Mesenchymal stem cell (in vitro differentiated cells and primary cell): Measurements from ENCODE around the gene FAM110A.
"Not testable (repeated sequence)": the region's sequence is repeated elsewhere in the genome, so short reads cannot be mapped to it uniquely, and the experiment has no call there.

Experiments used
- DNase-seq: peaks from one replicate; pipeline ENCODE4 v3.0.0-alpha.2; 2013
- H2AFZ ChIP-seq: one replicate; pipeline ENCODE4 v1.6.1; 2013; ENCODE audit warnings: low read depth, mild to moderate bottlenecking, control low read depth, inconsistent platforms, low read length, moderate library complexity
- H2AK5ac ChIP-seq: 2 replicates; pipeline ENCODE4 v1.6.1; 2013; ENCODE audit warnings: low read length, moderate library complexity, mild to moderate bottlenecking, inconsistent platforms; ENCODE audit not compliant: severe bottlenecking
- H2BK120ac ChIP-seq: one replicate; pipeline ENCODE4 v1.6.1; 2013; ENCODE audit warnings: low read depth, mild to moderate bottlenecking, inconsistent platforms, low read length, moderate library complexity
- H2BK12ac ChIP-seq, 2 experiments: one replicate each; pipeline ENCODE4 v1.6.1; 2013; ENCODE audit warnings: inconsistent platforms in 2 of 2, low read length in 2 of 2, mild to moderate bottlenecking in 2 of 2, moderate library complexity in 2 of 2, control low read depth in 1 of 2
- H2BK15ac ChIP-seq: one replicate; pipeline ENCODE4 v1.6.1; 2013; ENCODE audit warnings: mild to moderate bottlenecking, low read depth, inconsistent platforms; ENCODE audit not compliant: poor library complexity, severe bottlenecking
- H2BK5ac ChIP-seq: 2 replicates; pipeline ENCODE4 v1.6.1; 2013; ENCODE audit warnings: low read depth, mild to moderate bottlenecking, low read length, control low read depth, inconsistent platforms; ENCODE audit not compliant: poor library complexity, severe bottlenecking
- H3K14ac ChIP-seq, 2 experiments: one replicate each; pipeline ENCODE4 v1.6.1; 2013; ENCODE audit warnings: inconsistent platforms in 2 of 2, low read length in 2 of 2, control low read depth in 1 of 2, mild to moderate bottlenecking in 1 of 2, moderate library complexity in 1 of 2
- H3K18ac ChIP-seq, 2 experiments: one replicate each; pipeline ENCODE4 v1.6.1; 2013; ENCODE audit warnings: inconsistent platforms in 2 of 2, low read length in 2 of 2, control low read depth in 1 of 2, low read depth in 1 of 2, mild to moderate bottlenecking in 1 of 2
- H3K23ac ChIP-seq, 2 experiments: one replicate each; pipeline ENCODE4 v1.6.1; 2013; ENCODE audit warnings: inconsistent platforms in 2 of 2, low read length in 2 of 2, mild to moderate bottlenecking in 2 of 2, moderate library complexity in 2 of 2, control low read depth in 1 of 2
- H3K27ac ChIP-seq: 2 replicates; pipeline ENCODE4 v1.5.1; 2013; ENCODE audit warnings: mild to moderate bottlenecking, moderate library complexity, low read length, control low read depth, inconsistent platforms; ENCODE audit not compliant: poor library complexity, severe bottlenecking
- H3K27me3 ChIP-seq, 2 experiments: 2 replicates each; pipeline versions ENCODE4 v1.6.1 to v1.7.0; 2013; ENCODE audit warnings: low read length in 2 of 2, mild to moderate bottlenecking in 2 of 2, moderate library complexity in 2 of 2, control low read depth in 1 of 2, inconsistent platforms in 1 of 2; ENCODE audit not compliant: control insufficient read depth in 1 of 2, insufficient read depth in 1 of 2
- H3K36me3 ChIP-seq, 2 experiments: 2 replicates each; pipeline versions ENCODE4 v1.6.1 to v1.7.0; 2013; ENCODE audit warnings: low read length in 2 of 2, control low read depth in 1 of 2, inconsistent platforms in 1 of 2, low read depth in 1 of 2, mild to moderate bottlenecking in 1 of 2; ENCODE audit not compliant: insufficient read depth in 2 of 2, control insufficient read depth in 1 of 2
- H3K4ac ChIP-seq, 2 experiments: one replicate each; pipeline ENCODE4 v1.6.1; 2013; ENCODE audit warnings: inconsistent platforms in 2 of 2, low read length in 2 of 2, mild to moderate bottlenecking in 2 of 2, moderate library complexity in 2 of 2, control low read depth in 1 of 2, low read depth in 1 of 2
- H3K4me1 ChIP-seq: 2 replicates; pipeline ENCODE4 v1.6.1; 2013; ENCODE audit warnings: low read depth, low read length, control low read depth; ENCODE audit not compliant: control insufficient read depth, insufficient read depth
- H3K4me2 ChIP-seq: 2 replicates; pipeline ENCODE4 v1.6.1; 2013; ENCODE audit warnings: low read length, mild to moderate bottlenecking, inconsistent platforms; ENCODE audit not compliant: poor library complexity, severe bottlenecking
- H3K4me3 ChIP-seq, 2 experiments: 2 replicates each; pipeline versions ENCODE4 v1.5.1 to v1.7.0; 2013; ENCODE audit warnings: low read length in 2 of 2, mild to moderate bottlenecking in 2 of 2, control low read depth in 1 of 2, low read depth in 1 of 2; ENCODE audit not compliant: insufficient read depth in 1 of 2
- H3K79me1 ChIP-seq: replicated peaks from 2 replicates; pipeline ENCODE4 v1.6.1; 2013; ENCODE audit warnings: mild to moderate bottlenecking, control low read depth, low read length, inconsistent platforms; ENCODE audit not compliant: poor library complexity, severe bottlenecking
- H3K9ac ChIP-seq: 2 replicates; pipeline ENCODE4 v1.7.0; 2013; ENCODE audit warnings: mild to moderate bottlenecking, low read length, moderate library complexity
- H3K9me3 ChIP-seq: 2 replicates; pipeline ENCODE4 v1.7.0; 2013; ENCODE audit warnings: mild to moderate bottlenecking, low read length; ENCODE audit not compliant: control insufficient read depth
- H4K8ac ChIP-seq: one replicate; pipeline ENCODE4 v1.6.1; 2013; ENCODE audit warnings: inconsistent platforms, mild to moderate bottlenecking, low read length, moderate library complexity
- H4K91ac ChIP-seq: one replicate; pipeline ENCODE4 v1.6.1; 2013; ENCODE audit warnings: mild to moderate bottlenecking, low read length, inconsistent platforms
- WGBS: methylation state at CpG from one replicate; pipeline ENCODE4 v1.1.7; 2013; ENCODE audit warnings: mixed read lengths; 5-methylcytosine and 5-hydroxymethylcytosine counted together

The FAM110A gene

DNA sequence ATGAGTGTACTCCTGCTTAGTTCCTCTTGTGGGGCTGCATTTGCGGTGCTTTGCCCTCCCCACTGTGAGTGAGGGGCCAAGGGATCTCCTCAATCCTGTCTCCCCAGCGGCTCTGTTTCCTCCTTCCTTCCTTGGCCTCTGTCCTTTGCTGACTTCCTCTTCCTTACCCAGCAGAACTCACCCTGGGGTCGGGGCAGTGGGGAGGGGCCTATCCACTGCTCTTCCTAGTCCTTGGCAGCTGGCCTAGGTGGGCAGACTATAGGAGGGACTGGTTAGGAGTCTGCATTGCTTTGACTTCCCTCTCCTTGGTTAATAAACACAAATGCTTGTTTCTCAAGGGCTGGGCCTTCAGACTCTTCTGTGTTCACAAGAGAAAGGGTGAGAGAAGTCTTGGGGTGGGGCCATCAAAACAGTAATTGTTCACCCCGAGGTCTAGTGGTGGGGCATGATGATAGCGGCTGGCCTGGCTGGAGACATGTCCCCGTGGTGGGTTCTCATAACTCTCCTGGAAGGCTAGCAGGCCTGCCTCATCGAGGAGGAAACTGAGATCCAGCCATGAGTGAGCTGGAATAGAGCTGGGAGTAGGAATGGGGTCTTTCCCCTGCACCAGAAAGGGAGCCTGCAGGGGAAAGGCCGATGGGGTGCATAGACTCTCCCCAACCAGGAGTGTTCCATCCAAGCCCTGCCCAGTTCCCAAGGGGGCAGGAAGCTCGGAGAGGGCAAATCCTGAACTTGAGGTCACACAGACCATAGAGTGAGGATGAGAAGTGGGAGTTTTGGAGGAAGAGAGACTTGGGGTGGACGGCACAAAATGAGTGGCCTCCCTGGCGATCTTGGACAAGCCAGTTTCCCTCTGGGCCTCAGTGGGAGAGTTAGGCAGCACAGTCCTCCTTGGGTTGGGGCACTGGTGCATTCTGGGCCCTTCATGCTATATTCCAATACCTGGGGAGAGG is 12.7 kb downstream of the FAM110A start:
- Histone ChIP-seq H3K4ac (no peak overlapping the region), H2BK15ac (no peak overlapping the region), H3K27me3 (peaks cover 14 to 24% of the 10 kb centered on the region in 2 experiments), H3K9me3 (no peaks in the 10 kb centered on the region), H2BK120ac (no peak overlapping the region), H3K27ac (no peak overlapping the region), H3K4me1 (peaks cover 23% of the 10 kb centered on the region), H2AFZ (no peak overlapping the region), H3K36me3 (peaks cover 0 to 7% of the 10 kb centered on the region in 2 experiments), H2BK12ac (no peak overlapping the region), H3K14ac (no peak overlapping the region), H4K8ac (no peak overlapping the region), H3K23ac (no peak overlapping the region), H4K91ac (no peak overlapping the region), H3K18ac (no peak overlapping the region), H3K4me3 (no peak overlapping the region), H3K4me2 (no peak overlapping the region), H2BK5ac (no peak overlapping the region), H3K9ac (no peak overlapping the region), H3K79me1 (peaks cover 22% of the 10 kb centered on the region), H2AK5ac (no peak overlapping the region)
- WGBS = 97% methylated on average over 10 of the region's 11 CpGs
- DNase-seq = no peak

- H4K8ac ChIP-seq = no peak overlapping the region
- DNase-seq = no peak
- no peak overlapping the region for H3K23ac ChIP-seq
- no peak overlapping the region for H2BK5ac ChIP-seq
- H3K4me1 ChIP-seq = peaks cover 17% of the 10 kb centered on the region
- 82% methylated on average over 5 of the region's 7 CpGs for WGBS
- no peak overlapping the region for H2BK12ac ChIP-seq
- H3K4me2 ChIP-seq = no peak overlapping the region
- H2AK5ac ChIP-seq = no peak overlapping the region
- no peak overlapping the region for H3K4ac ChIP-seq
- no peak overlapping the region for H2AFZ ChIP-seq
- H4K91ac ChIP-seq = no peak overlapping the region
- no peak overlapping the region for H2BK120ac ChIP-seq
- no peak overlapping the region for H2BK15ac ChIP-seq
- H3K36me3 ChIP-seq = peaks cover 0 to 7% of the 10 kb centered on the region in 2 experiments
- peaks cover 18% of the 10 kb centered on the region for H3K79me1 ChIP-seq
- no peak overlapping the region for H3K18ac ChIP-seq
- no peak overlapping the region for H3K4me3 ChIP-seq
- H3K9me3 ChIP-seq = no peaks in the 10 kb centered on the region
- no peak overlapping the region for H3K27ac ChIP-seq
- no peak overlapping the region for H3K14ac ChIP-seq
- no peak overlapping the region for H3K9ac ChIP-seq
- peaks cover 8 to 17% of the 10 kb centered on the region in 2 experiments for H3K27me3 ChIP-seq
Observed at GRCh38 chr20:846894-847278, 13.4 kb downstream of the FAM110A start.

DNA sequence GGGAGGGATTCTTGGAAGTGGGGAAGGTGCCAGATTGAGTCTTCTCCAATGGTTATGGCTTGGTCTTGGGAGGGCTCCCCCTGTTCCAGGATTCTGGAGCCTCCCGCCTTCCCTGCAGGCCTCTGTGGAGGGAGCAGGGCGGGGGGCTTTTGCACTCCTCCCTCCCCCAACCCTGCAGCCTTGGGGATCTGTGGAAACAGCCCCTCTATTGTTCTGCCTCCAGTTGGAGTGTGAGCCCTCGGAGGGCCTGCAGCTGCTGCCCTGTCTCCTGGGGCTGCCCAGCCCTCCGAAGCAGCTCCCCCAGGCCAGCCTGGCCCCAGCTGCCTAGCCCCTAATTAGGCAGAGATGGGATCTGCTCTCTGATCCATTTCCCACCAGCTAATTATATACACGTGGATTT is 14.7 kb downstream of the FAM110A start:
- Histone ChIP-seq H3K27me3 (peaks cover 0 to 4% of the 10 kb centered on the region in 2 experiments), H3K27ac (no peak overlapping the region), H4K8ac (no peak overlapping the region), H2BK12ac (no peak overlapping the region), H2BK5ac (no peak overlapping the region), H2AFZ (no peak overlapping the region), H2AK5ac (no peak overlapping the region), H3K4me2 (no peak overlapping the region), H3K4ac (no peak overlapping the region), H3K9me3 (no peaks in the 10 kb centered on the region), H4K91ac (no peak overlapping the region), H3K14ac (no peak overlapping the region), H3K4me3 (no peak overlapping the region), H3K18ac (no peak overlapping the region), H2BK120ac (no peak overlapping the region), H3K9ac (no peak overlapping the region), H3K79me1 (peaks cover 16% of the 10 kb centered on the region), H3K36me3 (peaks cover 0 to 7% of the 10 kb centered on the region in 2 experiments), H3K4me1 (peaks cover 11% of the 10 kb centered on the region), H2BK15ac (no peak overlapping the region), H3K23ac (no peak overlapping the region)
- DNase-seq = no peak
- WGBS = 92% methylated on average over 5 of the region's 5 CpGs

DNA sequence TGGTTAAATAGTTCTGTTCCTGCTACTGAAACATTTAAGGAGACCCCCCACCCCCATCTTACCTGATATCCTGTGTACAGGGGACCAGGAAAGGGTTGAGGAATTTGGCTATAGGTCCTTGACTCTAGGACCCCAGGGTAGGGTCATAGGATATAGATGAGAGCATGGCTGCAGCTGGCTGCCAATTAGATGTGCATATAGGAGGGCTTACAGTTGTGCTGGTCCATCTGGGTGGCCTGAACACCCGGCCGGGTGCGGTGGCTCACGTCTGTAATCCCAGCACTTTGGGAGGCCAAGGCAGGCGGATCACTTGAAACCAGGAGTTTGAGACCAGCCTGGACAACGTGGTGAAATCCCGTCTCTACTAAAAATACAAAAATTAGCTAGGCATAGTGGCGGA is 15.2 kb downstream of the FAM110A start:
- H2BK5ac ChIP-seq, H2AFZ ChIP-seq, H3K9me3 ChIP-seq, H3K4me3 ChIP-seq, DNase-seq, H3K36me3 ChIP-seq, H3K14ac ChIP-seq, H3K4me2 ChIP-seq, H3K23ac ChIP-seq, H3K4ac ChIP-seq, H3K27me3 ChIP-seq, H2BK12ac ChIP-seq, H2AK5ac ChIP-seq, H3K27ac ChIP-seq, H4K8ac ChIP-seq, H3K9ac ChIP-seq, H3K18ac ChIP-seq, H2BK120ac ChIP-seq, H2BK15ac ChIP-seq, H4K91ac ChIP-seq: not testable (repeated sequence)
- 95% methylated on average over 8 of the region's 8 CpGs for WGBS
- Histone ChIP-seq H3K4me1 (peaks cover 11% of the 10 kb centered on the region), H3K79me1 (peaks cover 16% of the 10 kb centered on the region)
